K562 (cell line): Measurements from ENCODE around the gene SGMS1. TPM values are rescaled to one million over a fixed set of nuclear protein-coding genes. Genes with fewer than 3 reads are reported as not detected.

Source experiments
- ARNT ChIP-seq, 2 experiments: fragments of 450-650 bp; IDR thresholded peaks; 2 replicates each; pipeline ENCODE4 v1.6.1; 2016; ENCODE audit warnings: mild to moderate bottlenecking in 1 of 2
- FOS ChIP-seq: IDR thresholded peaks from 3 replicates; pipeline ENCODE4 v1.6.1; 2011; ENCODE audit not compliant: insufficient read length; ENCODE audit errors: extremely low read depth
- FOXO4 ChIP-seq: fragments of 450-650 bp; formaldehyde crosslinking; IDR thresholded peaks from 2 replicates; pipeline ENCODE4 v1.4.0; 2020; ENCODE audit warnings: mild to moderate bottlenecking, moderate library complexity
- IRF1 ChIP-seq: sonication (generic); formaldehyde crosslinking; IDR thresholded peaks from 2 replicates; pipeline ENCODE4 v1.8.0; 2022; ENCODE audit warnings: missing genetic modification reagents, mild to moderate bottlenecking, borderline replicate concordance
- IRF9 ChIP-seq: fragments of 450-650 bp; IDR thresholded peaks from 2 replicates; pipeline ENCODE4 v1.6.1; 2016; ENCODE audit warnings: missing biosample characterization, missing genetic modification characterization
- MAFG ChIP-seq: fragments of 450-650 bp; conservative IDR thresholded peaks from 2 replicates; pipeline ENCODE4 v1.6.1; 2016; ENCODE audit warnings: missing genetic modification characterization, missing compliant biosample characterization
- MAZ ChIP-seq, 2 experiments: fragments of 450-650 bp in 1 of 2; sonication (generic) in 1 of 2; formaldehyde crosslinking; IDR thresholded peaks in 1 of 2; conservative IDR thresholded peaks in 1 of 2; 2 replicates each; pipeline versions ENCODE4 v1.4.0 to v1.5.0; 2020; ENCODE audit warnings: mild to moderate bottlenecking in 1 of 2, missing genetic modification reagents in 1 of 2
- MYC ChIP-seq, 2 experiments: fragments of 250-450 bp in 1 of 2; sonication (Bioruptor Pico) in 1 of 2; IDR thresholded peaks; 2 replicates each; pipeline versions ENCODE4 v1.5.1 to v1.6.1; 2012 to 2021; ENCODE audit warnings: low read depth in 2 of 2, borderline replicate concordance in 1 of 2, improper control_type of control experiment in 1 of 2, low read length in 1 of 2, mild to moderate bottlenecking in 1 of 2, moderate library complexity in 1 of 2
- NR4A1 ChIP-seq, 2 experiments: fragments of 250-450 bp in 1 of 2; fragments of 450-650 bp in 1 of 2; sonication (Bioruptor Pico) in 1 of 2; IDR thresholded peaks; 2 replicates each; pipeline versions ENCODE4 v1.4.0 to v1.6.1; 2016 to 2020; ENCODE audit warnings: mild to moderate bottlenecking in 2 of 2, missing compliant biosample characterization in 1 of 2, missing genetic modification characterization in 1 of 2, moderate library complexity in 1 of 2
- SMARCA4 ChIP-seq: fragments of 450-650 bp; IDR thresholded peaks from 2 replicates; pipeline ENCODE4 v1.6.1; 2016
- SMARCB1 ChIP-seq: IDR thresholded peaks from 2 replicates; pipeline ENCODE4 v1.6.1; 2011; ENCODE audit warnings: improper control_type of control experiment, low read depth; ENCODE audit not compliant: insufficient read length
- STAT5B ChIP-seq: fragments of 250-450 bp; sonication (Bioruptor Pico); IDR thresholded peaks from 2 replicates; pipeline ENCODE4 v1.8.0; 2021; ENCODE audit warnings: mild to moderate bottlenecking, inconsistent platforms
- VEZF1 ChIP-seq: fragments of 200-800 bp; sonication (Bioruptor generic); IDR thresholded peaks from 2 replicates; pipeline ENCODE4 v1.6.1; 2017; ENCODE audit warnings: missing genetic modification characterization, missing compliant biosample characterization
- YY1 ChIP-seq, 3 experiments: IDR thresholded peaks; 2 replicates each; pipeline ENCODE4 v1.6.1; 2011; ENCODE audit warnings: low read length in 2 of 3, mild to moderate bottlenecking in 2 of 3, moderate library complexity in 2 of 3, borderline replicate concordance in 1 of 3, control low read depth in 1 of 3, low read depth in 1 of 3; ENCODE audit not compliant: insufficient read depth in 3 of 3, insufficient replicate concordance in 2 of 3, control insufficient read depth in 1 of 3, insufficient read length in 1 of 3; ENCODE audit errors: extremely low read depth in 1 of 3
- ZBTB1 ChIP-seq: sonication (generic); formaldehyde crosslinking; IDR thresholded peaks from 2 replicates; pipeline ENCODE4 v1.8.1; 2023; ENCODE audit warnings: missing genetic modification reagents, low read depth, mild to moderate bottlenecking, borderline replicate concordance
- ZC3H4 ChIP-seq: sonication (generic); formaldehyde crosslinking; IDR thresholded peaks from 2 replicates; pipeline ENCODE4 v1.9.0; 2021; ENCODE audit warnings: missing genetic modification reagents, borderline replicate concordance
- ZKSCAN8 ChIP-seq: fragments of 200-800 bp; sonication (Bioruptor generic); IDR thresholded peaks from 2 replicates; pipeline ENCODE4 v1.6.1; 2016; ENCODE audit warnings: missing genetic modification characterization, missing compliant biosample characterization
- ZNF143 ChIP-seq: sonication (generic); formaldehyde crosslinking; IDR thresholded peaks from 2 replicates; pipeline ENCODE4 v1.9.0; 2022; ENCODE audit warnings: mild to moderate bottlenecking, missing genetic modification reagents
- ZNF217 ChIP-seq: sonication (generic); formaldehyde crosslinking; IDR thresholded peaks from 2 replicates; pipeline ENCODE4 v1.8.0; 2022; ENCODE audit warnings: mild to moderate bottlenecking, missing genetic modification reagents
- ZNF274 ChIP-seq: IDR thresholded peaks from 2 replicates; pipeline ENCODE4 v1.6.1; 2011; ENCODE audit warnings: low read depth, mild to moderate bottlenecking, low read length, moderate library complexity, borderline replicate concordance
- ZNF589 ChIP-seq: fragments of 200-800 bp; sonication (Bioruptor generic); IDR thresholded peaks from 2 replicates; pipeline ENCODE4 v1.6.1; 2016; ENCODE audit warnings: low read depth, missing genetic modification characterization, missing compliant biosample characterization
- polyA plus RNA-seq, 8 experiments: library from polyadenylated mRNA; depleted of rRNA in 4 of 8; stranded (reverse) in 5 of 8; unstranded in 3 of 8; fragments of >200 nt; fragmentation: Nextera tagmentation in 2 of 8; fragmentation: Illumina TruSeq in 1 of 8; extraction: Ambion mirVana in 2 of 8; extraction: Trizol in 1 of 8; gene quantifications; 2 replicates each; pipeline versions ENCODE4 v1.2.1 to v1.2.3, GENCODE V29; 2011 to 2014; ENCODE audit warnings: inconsistent platforms in 1 of 8, missing spikeins in 1 of 8
- total RNA-seq, 7 experiments: library from RNA; depleted of rRNA in 6 of 7; stranded (reverse); fragments of >200 nt in 6 of 7; fragmentation: Illumina TruSeq in 2 of 7; extraction: Trizol in 2 of 7; gene quantifications; 2 replicates each; pipeline versions ENCODE4 v1.2.1 to v1.2.3, GENCODE V29; 2011 to 2021; ENCODE audit warnings: low replicate concordance in 1 of 7

SGMS1 gene
- total and polyA plus RNA-seq, 9 of the 15 experiments (the other 6 are each of a cell fraction or from before 2014, with no cell fraction given), result 22.6 to 232 (median 82.2) TPM

GRCh38 chr10:50332108-50332842 is 291.5 kb downstream of the SGMS1 start (continued):
- TF ChIP-seq FOXO4 (0 out of 2 replicates have a peak, but pooled peaks have one; percentile 43), NR4A1 (CRISPR knock-in tag; IDR thresholded peaks at IDR 0.05) (0 out of 2 replicates have a peak, but pooled peaks have one; percentile 36), NR4A1 (tag; IDR thresholded peaks at IDR 0.05) (no peak), ARNT (IDR thresholded peaks at IDR 0.05) (no peak), ZNF274 (no peak), SMARCB1 (no peak), MAFG (tag) (peak; percentile 76), ZNF143 (CRISPR knock-in tag) (no peak), FOS (no peak), ZC3H4 (CRISPR knock-in tag) (no peak), MYC (IDR thresholded peaks at IDR 0.05; ENCODE audit: low read depth, low read length) (0 out of 2 replicates have a peak, but pooled peaks have one; percentile 10), MYC (CRISPR knock-in tag; IDR thresholded peaks at IDR 0.05; ENCODE audit: borderline replicate concordance, low read depth) (no peak; the same call in 1 of the 2 replicates), MAZ (CRISPR knock-in tag; conservative IDR thresholded peaks at IDR 0.05 in 1 of 2, IDR thresholded peaks at IDR 0.05 in 1 of 2) (peak in 1 of 2 experiments; percentile 15; a peak in 1 of 4 replicates), VEZF1 (CRISPR knock-in tag) (no peak), IRF9 (tag) (0 out of 2 replicates have a peak, but pooled peaks have one; percentile 12), YY1 (IDR thresholded peaks at IDR 0.05; ENCODE audit: borderline replicate concordance in 1 of 3, control insufficient read depth in 1 of 3, extremely low read depth in 1 of 3, insufficient read depth in 3 of 3, insufficient read length in 1 of 3, insufficient replicate concordance in 2 of 3, low read depth in 1 of 3, low read length in 2 of 3) (no peak), ZBTB1 (CRISPR knock-in tag) (0 out of 2 replicates have a peak, but pooled peaks have one; percentile 8), ZKSCAN8 (CRISPR knock-in tag) (no peak), ZNF589 (CRISPR knock-in tag) (peak; percentile 26; the same call in 1 of the 2 replicates), ZNF217 (CRISPR knock-in tag) (no peak), IRF1 (CRISPR knock-in tag) (no peak), SMARCA4 (no peak), STAT5B (CRISPR knock-in tag) (no peak)
